Measurements from ENCODE around the gene SLC44A4. TPM values are rescaled to one million over a fixed set of nuclear protein-coding genes. Genes with fewer than 3 reads are reported as not detected.

The SLC44A4 gene
- total and polyA plus RNA-seq, 9 of the 15 experiments (the other 6 are each of a cell fraction or from before 2014, with no cell fraction given), result 7.9 to 18.6 (median 11.2) TPM

GRCh38 chr6:31862344-31863235 is 16.2 kb downstream of the SLC44A4 start, which contains the start of gene NEU1 (continued):
- TF ChIP-seq RCOR1 (IDR thresholded peaks at IDR 0.05; ENCODE audit: borderline replicate concordance in 1 of 2, low read depth in 2 of 2, low read length in 2 of 2) (peak; percentile 18 to 94; a peak in 3 of 4 replicates), PRPF4 (IDR thresholded peaks at IDR 0.05; ENCODE audit: insufficient read depth, low read depth, low read length, poor library complexity, severe bottlenecking) (no peak), CSDE1 (IDR thresholded peaks at IDR 0.05) (no peak), RBM22 (IDR thresholded peaks at IDR 0.05; ENCODE audit: low read depth, low read length, poor library complexity, severe bottlenecking) (no peak), MGA (IDR thresholded peaks at IDR 0.05) (peak; percentile 86), ZNF766 (CRISPR knock-in tag; conservative IDR thresholded peaks at IDR 0.05) (no peak), ZBTB2 (IDR thresholded peaks at IDR 0.05) (peak; percentile 68; the same call in 1 of the 2 replicates), MYNN (IDR thresholded peaks at IDR 0.05) (peak; percentile 64), MYNN (CRISPR knock-in tag; IDR thresholded peaks at IDR 0.05) (no peak), POLR2AphosphoS2 (IDR thresholded peaks at IDR 0.05; ENCODE audit: low read length) (peak; percentile 99), DDX20 (tag; IDR thresholded peaks at IDR 0.05; ENCODE audit: low read depth) (no peak), ZNF277 (CRISPR knock-in tag; IDR thresholded peaks at IDR 0.05; ENCODE audit: borderline replicate concordance) (no peak), ZNF197 (CRISPR knock-in tag; IDR thresholded peaks at IDR 0.05; ENCODE audit: low read depth) (no peak)
